Measurements from ENCODE around the gene DDIT3. TPM values are rescaled to one million over a fixed set of nuclear protein-coding genes. Genes with fewer than 3 reads are reported as not detected.
A peak's percentile ranks its signal among the peaks of the same experiment; 100 is the strongest.

DDIT3 gene
- total RNA-seq, 1 experiment from 2014 or later, result 79.2 TPM

DNA sequence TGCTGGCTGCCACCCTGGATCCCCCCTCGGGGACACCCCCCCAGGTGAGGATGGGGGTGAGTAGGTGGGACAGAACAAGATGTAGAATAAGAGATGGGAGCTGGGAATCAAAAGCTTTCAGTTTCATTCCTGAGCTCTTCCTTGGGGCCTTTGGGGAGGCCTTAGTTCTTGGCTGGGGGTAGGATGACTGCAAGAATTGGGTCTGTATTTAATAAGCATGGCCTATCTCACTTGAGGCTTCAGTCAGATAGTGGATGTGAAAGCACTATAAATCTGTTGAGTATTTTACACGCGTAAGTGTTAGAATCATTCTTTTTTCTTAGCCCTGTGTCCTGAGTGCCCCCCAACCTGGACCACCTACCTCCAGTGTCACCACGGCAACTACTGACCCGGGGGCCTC, 6.9 kb upstream of the DDIT3 start:
- Mint-ChIP-seq H3K27ac (ENCODE audit: unreplicated experiment) (no peak overlapping the region), H3K36me3 (ENCODE audit: insufficient read depth, unreplicated experiment) (peaks cover 67% of the 10 kb centered on the region), H3K4me1 (ENCODE audit: low read depth, unreplicated experiment) (peaks cover 7% of the 10 kb centered on the region), H3K4me3 (ENCODE audit: unreplicated experiment) (no peak overlapping the region), H3K9me3 (ENCODE audit: unreplicated experiment) (no peaks in the 10 kb centered on the region), H3K27me3 (ENCODE audit: insufficient read depth, unreplicated experiment) (no peaks in the 10 kb centered on the region)
- H3K4me3 ChIP-seq (ENCODE audit: low read depth, low read length), result no peak overlapping the region
- H3K9me3 ChIP-seq, result no peaks in the 10 kb centered on the region
- H3K4me1 ChIP-seq, result peaks cover 12% of the 10 kb centered on the region
- H3K27me3 ChIP-seq (replicated peaks; ENCODE audit: control insufficient read depth, insufficient read depth, low read length), result no peaks in the 10 kb centered on the region
- TF ChIP-seq, protein P1, sequence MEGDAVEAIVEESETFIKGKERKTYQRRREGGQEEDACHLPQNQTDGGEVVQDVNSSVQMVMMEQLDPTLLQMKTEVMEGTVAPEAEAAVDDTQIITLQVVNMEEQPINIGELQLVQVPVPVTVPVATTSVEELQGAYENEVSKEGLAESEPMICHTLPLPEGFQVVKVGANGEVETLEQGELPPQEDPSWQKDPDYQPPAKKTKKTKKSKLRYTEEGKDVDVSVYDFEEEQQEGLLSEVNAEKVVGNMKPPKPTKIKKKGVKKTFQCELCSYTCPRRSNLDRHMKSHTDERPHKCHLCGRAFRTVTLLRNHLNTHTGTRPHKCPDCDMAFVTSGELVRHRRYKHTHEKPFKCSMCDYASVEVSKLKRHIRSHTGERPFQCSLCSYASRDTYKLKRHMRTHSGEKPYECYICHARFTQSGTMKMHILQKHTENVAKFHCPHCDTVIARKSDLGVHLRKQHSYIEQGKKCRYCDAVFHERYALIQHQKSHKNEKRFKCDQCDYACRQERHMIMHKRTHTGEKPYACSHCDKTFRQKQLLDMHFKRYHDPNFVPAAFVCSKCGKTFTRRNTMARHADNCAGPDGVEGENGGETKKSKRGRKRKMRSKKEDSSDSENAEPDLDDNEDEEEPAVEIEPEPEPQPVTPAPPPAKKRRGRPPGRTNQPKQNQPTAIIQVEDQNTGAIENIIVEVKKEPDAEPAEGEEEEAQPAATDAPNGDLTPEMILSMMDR (IDR thresholded peaks at IDR 0.05; ENCODE audit: insufficient read depth in 1 of 2, low read depth in 1 of 2, low read length in 1 of 2, severe bottlenecking in 1 of 2, unreplicated experiment in 1 of 2), result no peak
- no peak for DNase-seq
- no TSS peak for BruUV-seq (replicated peaks)
- ChIA-PET POLR2A (no interaction called here), CTCF (no interaction called here)
- peaks cover 6% of the 10 kb centered on the region for H3K36me3 ChIP-seq (ENCODE audit: control insufficient read depth, insufficient read depth, low read length)
- intact Hi-C loops (cut with micrococcal nuclease; ENCODE audit: unreplicated experiment), result no loop called here

DNA sequence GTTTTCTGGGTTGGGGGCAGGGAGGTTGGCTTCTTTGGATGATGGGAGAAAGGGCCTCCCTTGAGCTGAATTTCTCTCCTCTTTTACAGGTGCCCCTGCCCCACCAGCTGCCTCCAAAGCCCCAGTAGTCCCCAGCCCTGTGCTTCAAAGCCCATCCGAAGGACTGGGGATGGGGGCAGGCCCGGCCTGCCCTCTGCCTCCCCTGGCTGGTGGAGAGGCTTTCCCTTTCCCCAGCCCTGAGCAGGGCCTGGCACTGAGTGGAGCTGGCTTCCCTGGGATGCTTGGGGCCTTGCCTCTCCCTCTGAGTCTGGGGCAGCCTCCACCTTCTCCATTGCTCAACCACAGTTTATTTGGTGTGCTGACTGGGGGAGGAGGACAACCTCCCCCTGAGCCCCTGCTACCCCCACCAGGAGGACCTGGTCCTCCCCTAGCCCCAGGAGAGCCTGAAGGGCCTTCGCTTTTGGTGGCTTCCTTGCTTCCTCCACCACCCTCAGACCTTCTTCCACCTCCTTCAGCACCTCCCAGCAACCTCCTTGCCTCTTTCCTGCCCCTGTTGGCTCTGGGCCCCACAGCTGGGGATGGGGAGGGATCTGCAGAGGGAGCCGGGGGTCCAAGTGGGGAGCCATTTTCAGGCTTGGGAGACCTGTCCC, 6.3 kb upstream of the DDIT3 start:
- H3K36me3 ChIP-seq (ENCODE audit: control insufficient read depth, insufficient read depth, low read length), result peaks cover 6% of the 10 kb centered on the region
- no peaks in the 10 kb centered on the region for H3K9me3 ChIP-seq
- H3K4me1 ChIP-seq, result peaks cover 16% of the 10 kb centered on the region
- CTCF ChIA-PET, result interaction anchor here (0.7 kb wide), 1 partner anchor 1199 kb away, joined by 3 read pairs; no protein-coding TSS in a partner anchor
- BruUV-seq (replicated peaks), result no TSS peak
- Mint-ChIP-seq H3K27me3 (ENCODE audit: insufficient read depth, unreplicated experiment) (no peaks in the 10 kb centered on the region), H3K27ac (ENCODE audit: unreplicated experiment) (no peak overlapping the region), H3K9me3 (ENCODE audit: unreplicated experiment) (no peaks in the 10 kb centered on the region), H3K36me3 (ENCODE audit: insufficient read depth, unreplicated experiment) (peaks cover 67% of the 10 kb centered on the region), H3K4me3 (ENCODE audit: unreplicated experiment) (no peak overlapping the region), H3K4me1 (ENCODE audit: low read depth, unreplicated experiment) (peaks cover 7% of the 10 kb centered on the region)
- intact Hi-C loops (cut with micrococcal nuclease; ENCODE audit: unreplicated experiment), result no loop called here
- DNase-seq, result no peak
- no peaks in the 10 kb centered on the region for H3K27me3 ChIP-seq (replicated peaks; ENCODE audit: control insufficient read depth, insufficient read depth, low read length)
- H3K4me3 ChIP-seq (ENCODE audit: low read depth, low read length), result no peak overlapping the region
- TF ChIP-seq, protein P1 (IDR thresholded peaks at IDR 0.05; ENCODE audit: insufficient read depth in 1 of 2, low read depth in 1 of 2, low read length in 1 of 2, severe bottlenecking in 1 of 2, unreplicated experiment in 1 of 2), result no peak
- POLR2A ChIA-PET, result no interaction called here

DNA sequence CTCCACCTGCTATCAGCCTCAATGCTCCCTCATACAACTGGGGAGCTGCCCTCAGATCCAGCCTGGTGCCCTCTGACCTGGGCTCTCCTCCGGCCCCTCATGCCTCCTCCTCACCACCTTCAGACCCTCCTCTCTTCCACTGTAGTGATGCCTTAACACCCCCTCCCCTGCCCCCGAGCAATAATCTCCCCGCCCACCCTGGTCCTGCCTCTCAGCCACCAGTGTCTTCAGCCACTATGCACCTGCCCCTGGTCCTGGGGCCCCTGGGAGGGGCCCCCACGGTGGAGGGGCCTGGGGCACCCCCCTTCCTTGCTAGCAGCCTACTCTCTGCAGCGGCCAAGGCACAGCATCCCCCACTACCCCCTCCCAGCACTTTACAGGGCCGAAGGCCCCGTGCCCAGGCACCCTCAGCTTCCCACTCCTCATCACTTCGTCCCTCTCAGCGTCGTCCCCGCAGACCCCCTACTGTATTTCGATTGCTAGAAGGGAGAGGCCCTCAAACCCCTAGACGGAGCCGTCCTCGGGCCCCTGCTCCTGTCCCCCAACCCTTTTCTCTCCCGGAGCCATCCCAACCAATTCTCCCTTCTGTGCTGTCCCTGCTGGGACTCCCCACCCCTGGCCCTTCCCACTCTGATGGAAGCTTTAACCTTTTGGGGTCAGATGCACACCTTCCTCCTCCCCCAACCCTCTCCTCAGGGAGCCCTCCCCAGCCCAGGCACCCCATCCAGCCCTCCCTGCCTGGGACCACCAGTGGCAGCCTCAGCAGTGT, 5.5 kb upstream of the DDIT3 start:
- Mint-ChIP-seq H3K9me3 (ENCODE audit: unreplicated experiment) (no peaks in the 10 kb centered on the region), H3K27ac (ENCODE audit: unreplicated experiment) (peak overlapping the region; percentile 66), H3K36me3 (ENCODE audit: insufficient read depth, unreplicated experiment) (peaks cover 69% of the 10 kb centered on the region), H3K27me3 (ENCODE audit: insufficient read depth, unreplicated experiment) (no peaks in the 10 kb centered on the region), H3K4me1 (ENCODE audit: low read depth, unreplicated experiment) (peaks cover 7% of the 10 kb centered on the region), H3K4me3 (ENCODE audit: unreplicated experiment) (peak overlapping the region; percentile 33)
- DNase-seq, result no peak
- peaks cover 24% of the 10 kb centered on the region for H3K4me1 ChIP-seq
- intact Hi-C loops (cut with micrococcal nuclease; ENCODE audit: unreplicated experiment), result no loop called here
- TF ChIP-seq, protein P1 (IDR thresholded peaks at IDR 0.05; ENCODE audit: insufficient read depth in 1 of 2, low read depth in 1 of 2, low read length in 1 of 2, severe bottlenecking in 1 of 2, unreplicated experiment in 1 of 2), result no peak
- peaks cover 6% of the 10 kb centered on the region for H3K36me3 ChIP-seq (ENCODE audit: control insufficient read depth, insufficient read depth, low read length)
- H3K4me3 ChIP-seq (ENCODE audit: low read depth, low read length), result no peak overlapping the region
- ChIA-PET CTCF (interaction anchor here (0.7 kb wide), 1 partner anchor 1198 kb away, joined by 3 read pairs; no protein-coding TSS in a partner anchor), POLR2A (no interaction called here)
- H3K27me3 ChIP-seq (replicated peaks; ENCODE audit: control insufficient read depth, insufficient read depth, low read length), result no peaks in the 10 kb centered on the region
- no TSS peak for BruUV-seq (replicated peaks)
- H3K9me3 ChIP-seq, result no peaks in the 10 kb centered on the region

All from Caco-2 (cell line).